Measurements from ENCODE around the gene SAE1.

SAE1 gene

DNA sequence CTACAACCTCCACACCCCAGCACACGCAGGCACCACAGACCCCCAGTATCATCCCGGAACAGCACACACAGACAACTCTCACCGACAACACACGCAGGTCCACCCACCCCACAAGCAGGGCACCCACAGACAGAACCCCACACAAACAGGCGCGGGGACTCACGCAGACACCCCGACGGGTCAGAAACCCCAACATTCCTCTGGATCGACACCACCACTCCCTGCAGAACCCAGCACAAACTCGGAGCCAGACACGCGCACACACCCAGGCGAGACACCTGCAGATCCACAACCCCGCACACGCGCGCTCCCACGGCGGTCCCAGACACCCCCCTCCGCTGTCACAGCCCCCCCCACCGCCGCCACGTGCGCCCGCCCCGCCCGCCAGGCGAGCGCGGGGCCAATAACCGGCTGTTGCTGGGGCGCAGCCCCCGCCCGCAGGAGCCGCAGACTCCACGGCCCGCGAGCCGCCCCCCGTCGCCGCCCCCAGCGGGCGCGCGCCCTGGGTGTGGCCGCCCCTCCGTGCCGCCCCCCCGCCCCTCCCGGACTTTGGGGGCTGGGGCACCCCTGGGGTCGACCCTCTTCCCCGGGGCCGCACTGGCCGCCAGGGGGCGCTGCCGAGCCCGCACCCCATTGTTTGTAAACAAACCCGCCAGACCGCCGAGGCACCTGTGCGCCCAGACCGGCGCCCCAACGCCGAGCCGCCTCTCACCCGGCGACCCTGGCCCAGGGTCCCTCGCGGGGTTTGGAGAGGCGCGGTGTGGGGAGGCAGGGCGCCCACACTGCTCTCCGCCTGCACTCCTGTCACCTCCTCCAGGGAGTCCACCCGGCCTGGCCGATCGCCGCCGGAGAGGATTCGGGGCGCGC, 99.7 kb downstream of the SAE1 start:
- peak overlapping the region; percentile 85 for H3K27ac ChIP-seq
- TF ChIP-seq, protein P1, sequence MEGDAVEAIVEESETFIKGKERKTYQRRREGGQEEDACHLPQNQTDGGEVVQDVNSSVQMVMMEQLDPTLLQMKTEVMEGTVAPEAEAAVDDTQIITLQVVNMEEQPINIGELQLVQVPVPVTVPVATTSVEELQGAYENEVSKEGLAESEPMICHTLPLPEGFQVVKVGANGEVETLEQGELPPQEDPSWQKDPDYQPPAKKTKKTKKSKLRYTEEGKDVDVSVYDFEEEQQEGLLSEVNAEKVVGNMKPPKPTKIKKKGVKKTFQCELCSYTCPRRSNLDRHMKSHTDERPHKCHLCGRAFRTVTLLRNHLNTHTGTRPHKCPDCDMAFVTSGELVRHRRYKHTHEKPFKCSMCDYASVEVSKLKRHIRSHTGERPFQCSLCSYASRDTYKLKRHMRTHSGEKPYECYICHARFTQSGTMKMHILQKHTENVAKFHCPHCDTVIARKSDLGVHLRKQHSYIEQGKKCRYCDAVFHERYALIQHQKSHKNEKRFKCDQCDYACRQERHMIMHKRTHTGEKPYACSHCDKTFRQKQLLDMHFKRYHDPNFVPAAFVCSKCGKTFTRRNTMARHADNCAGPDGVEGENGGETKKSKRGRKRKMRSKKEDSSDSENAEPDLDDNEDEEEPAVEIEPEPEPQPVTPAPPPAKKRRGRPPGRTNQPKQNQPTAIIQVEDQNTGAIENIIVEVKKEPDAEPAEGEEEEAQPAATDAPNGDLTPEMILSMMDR (conservative IDR thresholded peaks at IDR 0.05) = peak; percentile 94

DNA sequence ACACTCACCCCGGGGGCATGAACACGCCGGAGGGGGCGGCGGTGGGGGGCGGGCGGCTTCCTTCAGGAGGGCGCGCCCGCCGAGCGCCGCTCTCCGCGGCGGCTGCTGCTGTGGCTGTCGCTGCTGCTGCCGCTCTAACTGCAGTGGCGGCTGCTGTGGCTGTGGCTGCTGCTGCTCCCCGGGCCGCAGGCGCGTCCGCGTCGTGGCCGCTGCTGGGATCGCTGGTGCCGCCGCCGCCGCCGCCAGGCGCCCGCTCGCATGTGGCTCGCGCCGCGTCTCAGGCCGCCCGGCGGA, 100.2 kb downstream of the SAE1 start, which contains the start of gene BBC3:
Gene BBC3, minus strand, starts transcription at position 279 of the 294 bp plus-strand sequence. CDS start 2,768 bp downstream, outside the sequence.
- TF ChIP-seq, protein P1 (conservative IDR thresholded peaks at IDR 0.05) = no peak
- peak within 1 kb of the TSS; percentile 85 for H3K27ac ChIP-seq

DNA sequence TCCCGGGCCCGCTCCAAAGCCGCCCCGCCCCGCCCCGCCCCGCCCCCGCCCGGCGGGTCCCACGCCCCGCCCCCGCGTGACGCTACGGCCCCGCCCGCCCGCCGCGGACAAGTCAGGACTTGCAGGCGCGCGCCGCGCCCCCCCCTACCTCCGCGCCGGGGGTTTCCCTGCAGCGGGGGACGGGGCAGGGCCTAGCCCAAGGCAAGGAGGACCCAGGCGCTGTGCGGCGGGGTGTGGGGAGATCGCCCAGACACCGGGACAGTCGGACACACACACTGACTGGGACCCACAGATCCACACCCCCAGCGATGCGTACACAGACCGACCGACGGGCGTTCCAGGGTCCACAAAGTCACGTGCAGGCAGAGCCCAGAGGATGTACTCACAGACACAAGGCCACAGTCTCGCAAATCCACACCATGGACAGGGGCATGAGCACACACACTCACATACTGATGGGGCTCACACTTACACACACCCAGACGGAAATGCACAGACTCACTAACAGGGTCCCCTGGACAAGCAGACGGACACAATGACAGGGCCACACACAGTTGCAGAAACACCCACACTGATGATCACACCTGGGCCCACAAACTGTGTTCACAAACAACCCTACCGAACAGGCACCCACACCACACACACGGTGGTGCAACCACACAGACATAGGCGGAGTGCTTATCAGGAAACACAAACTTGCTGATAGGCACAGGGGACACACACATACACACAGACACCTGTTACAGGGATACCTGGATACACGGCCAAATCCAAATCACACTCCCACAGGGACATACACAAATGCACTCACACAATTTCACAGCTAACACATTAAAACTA, 100.8 kb downstream of the SAE1 start:
- peak overlapping the region; percentile 85 for H3K27ac ChIP-seq
- TF ChIP-seq, protein P1 (conservative IDR thresholded peaks at IDR 0.05) = no peak

DNA sequence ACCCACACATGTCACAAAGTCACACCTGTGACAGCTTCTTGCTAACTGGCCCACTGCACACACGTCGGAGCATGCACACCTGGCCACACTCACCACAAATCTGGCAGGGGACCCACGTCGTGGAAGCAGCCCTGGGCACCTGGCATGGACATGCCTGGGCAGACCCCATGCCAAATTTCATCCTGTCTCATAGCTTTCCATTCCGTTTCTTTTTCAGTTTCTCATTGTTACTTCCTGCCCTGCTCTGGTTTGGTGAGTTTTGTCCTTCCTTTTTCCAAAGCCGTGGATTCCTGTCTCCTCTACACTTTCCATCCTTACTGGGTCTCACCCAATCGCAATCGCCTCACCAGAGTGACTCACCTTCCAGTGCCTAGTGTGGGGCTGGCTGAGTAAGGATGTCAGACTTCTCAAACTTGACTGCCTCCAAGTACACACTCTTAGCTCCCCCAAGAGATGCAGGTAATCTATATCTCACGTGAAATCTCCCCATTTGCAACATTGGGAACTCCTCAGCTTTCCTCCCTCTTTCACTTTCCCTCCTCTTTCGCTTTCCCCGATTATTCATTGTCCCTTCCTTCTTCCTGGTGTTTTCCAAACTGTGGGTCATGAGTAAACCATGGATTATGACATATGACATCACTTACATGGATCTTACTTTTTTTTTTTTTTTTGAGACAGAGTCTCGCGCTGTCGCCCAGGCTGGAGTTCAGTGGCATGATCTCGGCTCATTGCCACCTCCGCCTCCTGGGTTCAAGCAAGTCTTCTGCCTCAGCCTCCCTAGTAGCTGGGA, 102.0 kb downstream of the SAE1 start:
- peak overlapping the region; percentile 85; the same call in 1 of the 2 replicates for H3K27ac ChIP-seq
- TF ChIP-seq, protein P1 (conservative IDR thresholded peaks at IDR 0.05) = no peak

DNA sequence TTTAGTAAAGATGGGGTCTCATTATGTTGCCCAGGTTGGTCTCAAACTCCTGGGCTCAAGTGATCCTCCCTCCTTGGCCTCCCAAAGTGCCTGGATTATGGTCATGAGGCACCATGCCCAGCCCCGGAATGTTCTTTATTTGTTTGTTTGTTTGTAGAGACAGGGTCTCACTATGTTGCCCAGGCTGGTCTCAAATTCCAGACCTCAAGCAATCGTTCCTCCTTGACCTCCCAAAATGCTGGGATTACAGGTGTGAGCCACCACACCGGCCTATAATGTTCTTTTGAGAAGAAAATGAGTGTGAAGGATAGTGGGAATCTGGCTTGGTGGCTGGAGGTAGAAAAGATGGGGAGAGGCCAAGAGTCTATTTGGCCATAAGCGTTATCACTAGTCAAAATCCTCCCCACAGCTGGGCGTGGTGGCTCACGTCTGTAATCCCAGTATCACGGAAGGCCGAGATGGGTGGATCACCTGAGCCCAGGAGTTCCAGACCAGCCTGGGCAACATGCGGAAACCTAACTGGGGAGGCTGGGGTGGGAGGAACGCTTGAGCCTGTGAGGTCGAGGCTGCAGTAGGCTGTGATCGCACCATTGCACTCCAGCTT, 105.5 kb downstream of the SAE1 start:
- H3K27ac ChIP-seq = no peak overlapping the region
- TF ChIP-seq, protein P1 (conservative IDR thresholded peaks at IDR 0.05) = no peak

DNA sequence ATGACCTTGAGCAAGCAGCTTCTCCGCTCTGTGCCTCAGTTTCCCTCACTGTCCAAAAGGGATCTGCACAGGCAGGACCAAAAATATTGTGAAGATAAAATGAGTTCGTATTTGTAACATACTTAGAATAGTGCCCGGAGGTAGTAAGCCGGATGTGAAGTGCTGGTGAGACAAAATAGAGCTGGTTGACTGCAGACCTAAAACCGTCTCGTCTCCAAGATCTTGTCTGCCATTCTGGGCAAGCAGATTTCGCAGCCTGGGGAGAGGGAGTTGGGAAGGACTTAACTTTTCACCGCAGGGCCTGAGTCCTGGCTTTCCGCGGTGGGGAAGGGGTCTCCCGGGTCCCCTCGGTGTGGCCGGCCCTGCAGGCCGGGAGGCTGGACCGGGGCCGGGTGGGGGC, 108.5 kb downstream of the SAE1 start:
- H3K27ac ChIP-seq = no peak overlapping the region
- TF ChIP-seq, protein P1 (conservative IDR thresholded peaks at IDR 0.05) = no peak
